IPS-18c (cell line): ENCODE data around the gene GP1BB.

ENCODE experiments used
- H3K4me3 ChIP-seq: 2 replicates; pipeline ENCODE4 v1.7.0; 2013; ENCODE audit warnings: low read depth, mild to moderate bottlenecking, low read length, moderate library complexity; ENCODE audit not compliant: insufficient read depth
- H3K9me3 ChIP-seq: one replicate; pipeline ENCODE4 v1.6.1; 2013; ENCODE audit warnings: mild to moderate bottlenecking, low read length, moderate library complexity; ENCODE audit not compliant: control insufficient read depth, insufficient read depth

Gene GP1BB

DNA sequence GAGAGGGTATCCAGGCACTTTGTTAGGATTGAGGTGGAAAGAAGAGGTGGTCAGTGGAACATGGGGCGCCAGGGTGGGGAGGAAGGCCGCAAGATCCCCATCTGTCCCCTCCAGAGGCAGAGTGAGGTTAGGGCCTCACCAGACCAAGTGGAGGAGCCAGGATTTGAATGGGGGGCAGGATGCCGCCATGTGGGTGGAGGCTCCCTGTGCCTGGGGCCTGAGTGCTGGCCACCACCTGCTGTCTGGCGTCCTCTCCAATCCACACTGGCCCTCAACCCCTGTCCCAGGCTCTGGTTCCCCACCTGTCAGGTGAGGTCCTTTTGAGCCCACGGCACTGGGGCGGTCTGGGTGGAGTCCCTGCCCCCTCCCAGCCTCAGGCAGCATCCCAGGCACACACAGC lies 19.7 kb downstream of the GP1BB start:
- no peak overlapping the region for H3K4me3 ChIP-seq
- H3K9me3 ChIP-seq = no peaks in the 10 kb centered on the region

DNA sequence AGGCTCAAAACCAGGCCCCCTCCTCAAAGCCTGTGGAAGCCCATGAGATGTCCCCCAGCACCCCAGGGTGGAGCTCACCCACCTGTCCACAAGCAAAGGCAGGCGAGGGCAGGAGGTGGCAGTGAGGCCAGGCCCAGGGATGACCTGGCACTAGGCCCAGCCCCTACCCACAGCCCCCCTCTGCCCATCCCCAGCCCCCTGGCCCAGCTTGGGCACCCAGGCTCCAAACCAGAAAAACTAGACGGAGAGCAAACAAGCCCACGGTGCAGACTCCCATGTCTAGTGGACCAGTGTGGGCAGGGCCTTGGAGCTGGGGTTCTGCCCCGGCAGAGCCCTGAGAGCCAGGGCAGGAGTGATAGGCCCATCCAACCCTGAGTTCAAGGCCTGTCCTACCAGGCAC lies 20.3 kb downstream of the GP1BB start:
- Histone ChIP-seq H3K9me3 (no peaks in the 10 kb centered on the region), H3K4me3 (no peak overlapping the region)

DNA sequence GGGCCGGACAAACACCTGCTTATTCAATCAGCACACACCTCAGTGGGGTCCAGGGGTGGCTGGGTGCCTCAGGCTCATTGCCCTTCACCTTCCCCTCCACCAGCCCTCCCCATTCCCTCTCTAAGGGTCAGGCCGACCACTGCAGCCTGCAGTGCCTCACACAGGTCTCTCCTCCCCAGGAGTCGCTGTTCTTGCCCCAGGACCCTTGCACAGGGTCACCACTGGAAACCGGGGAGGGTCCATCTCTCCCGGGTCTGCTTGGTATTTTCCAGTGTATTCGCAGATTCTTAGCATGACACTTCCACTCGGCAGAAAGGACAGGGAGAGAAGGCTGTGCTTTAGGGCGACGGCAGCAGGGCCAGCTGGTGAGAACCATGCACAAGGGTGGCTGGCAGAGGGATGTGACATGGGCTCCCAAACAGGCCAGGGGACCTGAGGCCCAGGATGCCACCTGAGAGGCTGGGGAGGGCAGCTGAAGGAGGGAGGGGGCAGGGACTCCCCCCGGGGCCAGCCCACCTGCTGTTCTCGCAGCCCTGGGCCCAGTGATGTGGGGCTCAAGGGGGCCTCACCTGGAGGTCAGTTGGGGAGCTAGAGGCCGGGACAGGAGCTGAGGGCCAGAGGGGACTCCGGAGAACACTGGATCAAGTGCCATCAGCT lies 21.1 kb downstream of the GP1BB start:
- H3K9me3 ChIP-seq = no peaks in the 10 kb centered on the region
- H3K4me3 ChIP-seq = no peak overlapping the region

DNA sequence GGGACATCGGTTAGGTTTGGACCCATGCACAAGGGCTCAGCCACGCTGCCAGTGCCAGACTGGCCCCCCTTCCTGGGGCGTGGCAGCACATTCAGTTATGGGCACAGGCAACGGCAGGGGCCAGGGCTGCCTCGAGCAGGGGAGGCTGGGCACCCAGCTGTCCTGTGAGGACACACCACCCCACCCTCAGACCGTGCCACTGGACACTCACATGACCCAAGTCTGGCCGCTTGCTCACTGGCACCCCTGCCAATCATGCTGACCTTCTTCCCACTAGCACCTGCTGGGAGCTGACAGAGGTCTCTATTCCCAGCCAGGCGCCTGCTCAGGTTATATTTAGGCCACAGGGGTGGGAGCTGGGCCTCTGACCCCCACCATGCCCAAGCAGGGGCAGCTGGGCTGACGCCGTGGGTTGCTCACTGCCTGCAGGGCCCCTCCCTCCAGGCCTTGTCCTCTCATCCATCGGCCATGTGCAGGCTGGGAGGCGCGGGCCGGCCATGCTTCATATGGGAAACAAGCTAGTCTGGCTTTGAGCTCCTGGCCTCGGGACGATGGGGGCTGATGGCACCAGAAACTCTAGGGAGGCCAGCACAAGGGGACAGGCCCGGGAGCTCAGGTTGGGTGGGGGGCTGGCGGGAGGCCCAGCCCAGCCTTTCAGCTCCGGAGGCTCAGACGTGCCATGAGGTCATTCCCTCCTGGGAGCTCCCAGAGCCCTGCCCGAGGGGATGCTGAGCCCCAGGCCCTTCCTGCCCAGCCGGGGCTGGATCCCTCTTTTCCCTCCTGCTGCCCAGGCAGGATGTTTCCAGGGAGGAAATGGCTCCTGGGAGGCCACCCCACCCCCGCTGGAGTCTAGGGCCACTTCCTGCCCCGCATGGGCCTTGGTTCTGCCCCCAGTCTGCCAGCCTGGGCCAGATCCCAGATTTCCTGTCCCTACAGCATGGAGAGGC lies 22.1 kb downstream of the GP1BB start:
- Histone ChIP-seq H3K4me3 (no peak overlapping the region), H3K9me3 (no peaks in the 10 kb centered on the region)

DNA sequence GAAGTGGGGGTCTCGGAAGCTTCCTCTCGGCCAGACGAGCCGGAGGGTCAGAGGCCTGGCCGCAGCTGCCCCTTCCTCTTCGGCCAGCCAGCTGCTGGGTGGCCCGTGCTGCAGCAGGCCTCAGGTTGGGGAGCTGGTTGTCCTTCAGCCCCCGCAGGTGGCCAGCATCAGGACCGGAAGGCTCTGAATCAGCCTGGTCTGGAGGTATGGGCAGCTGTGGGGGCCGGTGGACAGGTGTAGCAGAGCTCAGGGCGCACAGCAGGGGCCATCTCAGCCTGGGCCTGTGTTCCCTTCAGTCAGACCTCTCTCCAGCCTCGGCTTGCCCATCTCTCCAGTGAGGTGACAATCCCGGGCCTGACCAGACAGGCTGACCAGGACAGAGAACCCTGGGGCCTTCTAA lies 23.4 kb downstream of the GP1BB start:
- no peaks in the 10 kb centered on the region for H3K9me3 ChIP-seq
- H3K4me3 ChIP-seq = no peak overlapping the region

DNA sequence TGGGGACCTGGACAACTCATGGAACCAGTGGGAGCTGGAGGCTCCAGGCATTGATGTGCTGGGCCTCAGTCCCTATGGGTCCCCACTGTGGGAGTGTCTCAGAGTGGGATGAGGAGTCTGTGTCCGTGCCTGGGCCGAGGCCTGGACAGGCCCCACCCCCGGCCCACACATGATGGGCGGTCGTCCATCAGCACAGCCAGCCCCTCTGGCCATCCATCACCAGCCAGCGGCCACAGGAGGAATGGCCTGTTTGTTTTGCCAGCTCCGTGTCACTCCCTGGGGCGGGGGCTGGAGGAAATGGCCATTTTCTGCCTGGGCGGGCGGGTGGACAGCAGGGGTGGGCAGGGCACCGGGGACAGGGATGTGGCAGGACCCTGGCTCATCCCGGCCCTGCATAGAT lies 24.2 kb downstream of the GP1BB start:
- Histone ChIP-seq H3K9me3 (no peaks in the 10 kb centered on the region), H3K4me3 (no peak overlapping the region)

DNA sequence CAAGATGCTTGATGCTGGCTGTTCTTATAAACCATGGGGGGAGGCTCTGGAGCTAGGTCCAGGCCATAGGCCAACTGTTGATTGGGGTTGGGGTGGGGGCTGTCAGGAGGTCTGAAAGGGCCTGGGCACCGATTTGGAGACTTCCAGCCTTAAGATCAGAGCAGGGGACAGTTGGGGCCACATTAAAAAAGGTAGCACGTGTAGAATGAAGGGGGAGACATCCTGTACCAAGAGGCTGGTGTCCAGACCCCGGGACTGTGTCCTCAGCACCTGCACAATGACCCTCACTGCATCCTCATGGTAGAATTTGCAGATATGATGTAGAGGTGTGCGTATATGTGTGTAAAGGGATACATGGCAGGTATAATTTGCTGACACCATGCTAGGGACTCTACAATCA lies 24.8 kb downstream of the GP1BB start:
- Histone ChIP-seq H3K4me3 (no peak overlapping the region), H3K9me3 (no peaks in the 10 kb centered on the region)

DNA sequence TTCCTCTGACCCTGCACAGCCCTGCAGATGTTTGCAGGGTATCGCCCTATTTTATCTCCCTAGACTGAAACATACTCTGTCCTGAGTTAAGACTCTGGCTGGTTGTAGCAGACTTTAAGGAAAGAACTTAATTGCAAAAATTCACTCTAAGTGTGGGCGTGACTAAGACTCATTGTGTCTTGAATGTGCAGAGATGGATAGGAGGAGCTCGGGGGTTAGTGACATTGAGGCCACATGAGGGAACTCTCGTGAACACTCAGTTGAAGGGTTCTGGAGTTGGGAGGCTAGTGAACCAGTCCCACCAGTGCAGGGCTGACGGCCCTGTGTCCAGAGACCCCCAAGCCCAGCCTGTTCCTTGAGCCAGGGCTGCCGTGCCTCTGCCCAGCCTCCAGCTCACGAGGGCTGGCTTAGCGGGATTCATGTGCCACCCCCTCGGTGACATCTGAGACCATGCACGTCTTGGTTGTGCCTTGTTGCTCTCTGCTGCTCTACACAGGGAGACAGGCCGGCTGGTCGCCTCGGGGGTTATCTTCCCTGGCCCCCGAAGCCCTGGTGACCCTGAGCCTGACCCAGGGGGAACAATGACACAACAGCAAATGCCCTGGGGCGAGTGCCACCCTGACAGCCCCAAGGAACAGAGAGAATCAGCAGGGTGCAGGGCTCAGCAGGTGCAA lies 25.8 kb downstream of the GP1BB start:
- no peaks in the 10 kb centered on the region for H3K9me3 ChIP-seq
- H3K4me3 ChIP-seq = no peak overlapping the region

DNA sequence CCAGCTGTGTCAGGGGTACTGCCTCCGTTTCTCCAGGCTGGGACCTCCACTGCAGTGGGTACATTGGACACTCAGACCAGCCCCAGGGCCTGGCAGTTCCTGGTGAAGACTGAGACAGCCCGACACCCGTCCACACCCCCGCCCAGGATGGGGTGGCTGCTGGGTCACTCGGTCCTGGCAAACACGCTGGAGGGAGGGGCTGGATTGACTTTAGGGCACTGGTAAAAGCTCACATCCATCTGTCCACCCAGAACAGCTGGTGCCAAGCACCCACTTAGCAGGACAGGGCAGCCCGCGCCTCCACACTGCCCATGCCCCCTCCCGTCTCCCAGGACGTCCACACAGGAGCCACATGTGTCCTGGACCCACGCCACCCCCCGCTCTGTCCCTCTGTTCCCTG lies 26.5 kb downstream of the GP1BB start:
- no peaks in the 10 kb centered on the region for H3K9me3 ChIP-seq
- no peak overlapping the region for H3K4me3 ChIP-seq

DNA sequence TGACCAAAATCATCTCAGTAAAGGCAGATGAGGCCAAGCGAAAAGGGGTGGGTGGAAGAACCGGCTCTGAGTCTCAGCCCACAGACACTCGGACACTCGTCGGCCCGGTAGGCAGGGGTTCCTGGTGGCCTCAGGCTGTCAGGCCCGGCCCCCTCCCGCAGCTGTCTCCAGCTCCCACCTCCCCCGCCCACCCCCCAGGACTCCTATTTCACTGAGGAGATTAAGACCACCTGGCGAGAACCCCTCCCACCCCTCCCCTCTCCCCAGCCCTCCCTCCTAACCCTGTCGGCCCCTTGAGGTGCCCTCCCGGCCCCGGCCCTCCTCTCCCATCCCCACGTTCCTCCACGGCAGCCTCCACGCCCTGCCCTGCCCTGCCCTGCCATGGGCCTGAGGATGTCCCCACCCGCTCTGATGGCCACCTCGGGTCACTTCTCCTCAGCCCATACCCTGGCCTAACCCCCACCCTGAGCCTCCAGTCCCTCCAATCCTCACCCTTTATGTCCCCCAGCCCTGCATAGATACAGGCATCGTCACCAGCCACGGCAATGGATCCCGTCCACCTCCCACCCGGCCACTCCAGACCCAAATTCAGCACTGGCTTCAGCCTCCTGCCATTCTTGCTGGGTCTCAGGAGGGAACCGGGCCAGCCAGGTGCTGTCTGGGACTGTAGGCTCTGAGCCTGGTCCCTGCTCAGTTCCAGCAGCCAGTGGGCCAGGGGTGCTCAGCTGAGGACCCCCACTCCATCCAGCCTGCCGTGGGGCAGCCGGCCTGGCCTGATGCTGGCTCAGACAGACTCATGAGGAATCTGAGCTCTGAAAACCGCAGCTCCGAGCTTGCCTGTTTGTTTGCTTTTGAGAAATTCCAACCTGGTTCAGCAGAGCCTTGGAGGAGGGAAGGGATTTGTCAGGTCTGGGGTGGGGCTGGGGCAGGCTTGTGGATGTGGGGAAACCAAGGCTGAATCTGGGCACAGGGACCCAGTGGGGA lies 27.5 kb downstream of the GP1BB start:
- Histone ChIP-seq H3K4me3 (no peak overlapping the region), H3K9me3 (no peaks in the 10 kb centered on the region)

DNA sequence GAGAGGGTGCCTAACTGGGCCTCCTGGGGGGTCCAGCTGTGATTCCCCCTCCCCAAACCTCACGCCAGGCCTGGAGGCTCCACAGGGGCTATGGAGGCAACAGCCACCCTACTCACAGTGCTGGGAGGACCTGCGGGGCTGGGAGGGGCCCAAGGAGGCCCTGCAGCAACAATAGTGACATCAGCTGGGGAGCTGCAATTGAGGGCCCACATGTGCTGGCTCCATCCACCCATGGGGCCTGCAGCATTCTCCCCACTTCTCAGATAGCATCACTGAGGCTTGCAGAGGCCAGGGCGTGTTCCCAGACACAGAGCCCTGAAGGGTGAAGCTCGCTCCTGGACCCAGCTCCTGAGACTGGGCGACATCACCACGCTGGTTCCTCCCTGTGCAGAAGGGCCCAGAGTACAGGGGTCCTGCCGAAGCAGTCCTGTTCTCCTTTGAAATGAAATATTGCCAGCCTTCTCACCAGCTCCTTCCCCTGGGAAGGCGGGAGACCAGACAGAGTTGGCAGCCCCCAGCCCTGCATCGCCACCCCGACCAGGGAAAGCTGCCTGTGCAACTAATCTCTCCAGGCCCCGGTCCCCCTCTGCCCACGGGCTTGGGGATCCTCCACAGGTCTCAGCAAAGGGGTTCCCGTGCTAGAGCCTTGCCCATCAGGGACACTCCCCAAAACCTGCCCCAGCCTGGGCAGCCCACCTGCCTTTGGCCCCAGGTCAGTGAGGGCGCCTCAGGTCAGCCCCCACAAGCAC lies 28.3 kb downstream of the GP1BB start:
- Histone ChIP-seq H3K4me3 (no peak overlapping the region), H3K9me3 (no peaks in the 10 kb centered on the region)

DNA sequence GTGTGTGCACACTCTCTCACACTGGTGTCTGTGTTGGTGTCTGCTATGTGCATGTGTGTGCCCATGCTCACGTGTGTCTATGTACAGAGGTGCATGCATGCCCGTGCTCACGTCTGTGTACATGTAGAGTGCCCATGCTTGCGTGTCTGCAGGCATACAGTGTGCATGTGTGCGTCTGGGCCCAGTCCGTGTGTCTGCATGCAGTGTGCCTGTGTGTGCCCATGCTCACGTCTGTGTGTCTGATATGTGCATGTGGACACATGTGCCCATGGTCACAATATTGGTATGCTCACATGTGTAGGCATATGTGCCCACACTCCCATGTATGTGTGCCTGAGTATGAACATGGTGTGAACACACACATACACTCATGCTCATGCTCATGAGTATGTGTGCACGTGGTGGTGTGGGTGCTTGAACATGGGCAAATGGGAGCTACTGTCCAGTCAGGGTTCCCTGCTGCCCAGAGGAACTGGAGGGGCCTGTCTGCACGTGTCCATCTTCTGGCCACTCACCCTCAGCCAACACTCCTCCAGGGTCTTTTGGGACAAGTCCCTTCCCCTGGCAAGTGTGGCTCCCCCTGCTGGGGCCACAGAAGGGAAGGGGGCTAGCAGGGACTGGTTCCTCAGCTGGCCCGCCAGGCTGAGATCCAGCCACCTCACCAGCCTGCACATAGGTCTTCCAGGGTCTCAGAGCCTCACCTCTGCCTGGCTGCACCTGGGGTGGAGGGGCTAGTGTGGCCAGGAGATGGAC lies 29.9 kb downstream of the GP1BB start:
- H3K4me3 ChIP-seq = no peak overlapping the region
- no peaks in the 10 kb centered on the region for H3K9me3 ChIP-seq

DNA sequence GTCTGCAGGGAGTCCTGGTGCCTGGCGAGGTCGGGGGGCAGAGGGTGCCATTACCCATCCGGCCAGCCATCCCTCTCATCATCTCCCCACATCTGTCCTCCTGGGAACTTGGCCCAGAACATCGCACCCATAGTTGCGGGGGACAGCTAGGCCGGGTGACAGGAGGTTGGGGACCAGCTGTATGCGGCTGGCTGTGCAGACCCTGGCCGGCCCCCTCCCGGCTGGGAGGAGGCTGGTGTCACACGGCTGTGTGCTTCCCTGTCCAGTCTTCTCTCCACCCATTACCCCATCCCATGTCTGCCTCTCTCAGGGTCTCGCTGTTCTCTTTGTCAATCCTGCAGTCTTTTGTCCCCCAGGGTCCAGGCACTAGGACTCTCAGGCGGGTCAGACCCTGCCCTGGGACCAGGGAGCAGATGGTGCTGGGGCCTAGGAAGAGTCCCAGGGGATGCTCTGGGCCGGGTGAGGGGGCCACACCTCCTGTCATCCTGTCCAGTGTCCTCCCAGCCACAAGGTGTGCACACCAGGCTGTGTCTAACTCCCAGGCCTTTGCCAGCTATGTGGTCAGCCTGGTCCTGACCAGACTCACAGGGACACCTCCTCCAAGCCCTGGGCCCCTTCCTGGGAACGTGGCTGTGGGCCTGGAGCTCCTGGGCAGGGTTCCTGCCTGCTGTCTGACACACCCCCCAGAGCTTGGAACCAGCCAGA lies 30.8 kb downstream of the GP1BB start:
- Histone ChIP-seq H3K4me3 (no peak overlapping the region), H3K9me3 (no peaks in the 10 kb centered on the region)

DNA sequence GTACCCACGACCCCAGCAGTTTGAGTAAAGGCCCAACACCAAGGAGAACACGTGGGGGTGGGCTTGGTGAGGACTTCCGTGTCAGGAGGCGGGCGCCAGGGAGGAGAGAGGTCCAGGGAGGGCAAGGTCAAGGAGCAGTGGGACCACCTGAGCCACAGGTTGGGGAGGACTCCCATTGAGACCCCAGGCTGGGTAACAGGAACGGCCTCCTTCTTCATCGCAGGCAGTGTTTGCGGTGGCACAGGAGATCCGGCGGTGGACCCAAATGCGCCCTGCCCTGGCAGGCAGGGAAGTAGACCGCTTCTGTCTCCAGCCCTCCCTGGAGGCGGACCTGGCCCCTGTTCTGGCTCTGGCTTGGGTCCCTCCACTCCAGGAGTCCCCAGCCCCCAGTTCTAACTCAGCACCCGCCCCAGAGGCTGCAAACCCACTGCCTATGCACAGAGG lies 31.4 kb downstream of the GP1BB start:
- peak overlapping the region; percentile 24; the same call in 1 of the 2 replicates for H3K4me3 ChIP-seq
- no peaks in the 10 kb centered on the region for H3K9me3 ChIP-seq

DNA sequence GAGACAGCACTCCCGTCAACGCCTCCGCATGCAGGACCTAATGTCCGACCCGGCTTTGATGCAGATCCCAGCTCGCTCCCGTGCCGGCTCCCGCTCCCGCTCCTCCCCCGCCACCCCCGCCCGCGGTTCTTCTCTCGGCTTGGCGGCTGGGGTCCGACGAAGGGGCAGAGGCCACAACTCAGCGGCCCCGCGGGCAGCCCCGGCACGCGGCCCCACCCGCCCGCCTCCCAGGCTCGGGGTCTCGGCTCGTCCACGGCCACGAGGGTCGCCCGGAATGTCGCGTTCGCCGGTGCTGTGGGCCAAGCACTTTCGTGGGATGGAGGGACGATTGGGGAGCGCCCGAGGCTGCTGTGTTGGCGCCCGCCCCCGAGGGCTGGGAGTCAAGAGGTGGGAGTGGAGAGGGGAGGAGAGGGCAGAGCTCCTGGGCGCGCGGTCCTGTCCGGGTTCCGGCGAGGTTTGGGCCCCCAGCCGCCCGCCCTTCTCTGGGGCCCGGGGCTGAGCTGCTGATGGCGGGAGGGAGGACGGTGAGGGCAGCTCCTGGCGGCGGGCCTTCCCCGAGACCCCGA lies 31.9 kb downstream of the GP1BB start:
- Histone ChIP-seq H3K9me3 (no peaks in the 10 kb centered on the region), H3K4me3 (peak overlapping the region; percentile 24; the same call in 1 of the 2 replicates)
